NAMALWA (cell line): ENCODE data around the gene NTN1.

Source experiments
- DNase-seq: peaks from one replicate; pipeline ENCODE4 v3.0.0-alpha.2; 2015; ENCODE audit warnings: low spot score

NTN1 gene

DNA sequence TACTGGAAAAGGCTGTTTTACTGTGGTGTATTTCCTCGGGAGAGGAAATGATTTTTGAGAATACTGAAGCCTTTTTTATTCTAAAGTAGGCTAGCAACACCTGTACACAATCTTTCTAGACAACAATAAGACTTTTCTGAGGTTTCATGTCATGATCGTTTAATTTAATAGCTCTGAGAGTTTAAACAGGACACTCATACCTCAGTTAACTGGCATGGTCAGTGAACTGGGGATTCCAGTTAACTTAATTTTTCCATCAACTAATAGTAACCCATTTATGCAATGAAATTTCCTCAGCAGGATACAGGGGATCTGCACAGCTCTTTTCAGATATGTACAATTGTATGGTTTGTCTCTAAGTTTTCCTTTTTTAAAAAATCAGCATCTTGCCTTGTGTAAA is 262.6 kb downstream of the NTN1 start:
- no peak for DNase-seq

DNA sequence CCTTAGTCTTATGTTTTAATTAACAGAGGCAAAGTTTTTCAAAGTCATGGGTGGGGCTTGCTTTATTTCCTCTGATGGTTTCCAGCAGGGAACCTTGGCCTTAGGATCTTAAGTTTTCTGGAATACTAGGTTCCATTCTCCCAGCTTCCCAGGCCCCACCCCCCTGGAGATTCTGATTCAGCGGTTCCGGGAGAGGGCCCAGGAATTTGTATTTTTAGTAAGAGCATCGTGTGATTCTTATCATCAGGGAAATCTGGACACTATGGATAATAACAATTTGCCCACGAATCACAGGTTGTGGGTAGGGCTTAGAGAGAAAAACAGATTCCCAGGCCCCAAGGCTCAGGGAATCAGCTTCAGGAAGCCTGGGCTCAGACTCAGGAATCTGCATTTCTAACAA is 263.6 kb downstream of the NTN1 start:
- DNase-seq, result no peak

DNA sequence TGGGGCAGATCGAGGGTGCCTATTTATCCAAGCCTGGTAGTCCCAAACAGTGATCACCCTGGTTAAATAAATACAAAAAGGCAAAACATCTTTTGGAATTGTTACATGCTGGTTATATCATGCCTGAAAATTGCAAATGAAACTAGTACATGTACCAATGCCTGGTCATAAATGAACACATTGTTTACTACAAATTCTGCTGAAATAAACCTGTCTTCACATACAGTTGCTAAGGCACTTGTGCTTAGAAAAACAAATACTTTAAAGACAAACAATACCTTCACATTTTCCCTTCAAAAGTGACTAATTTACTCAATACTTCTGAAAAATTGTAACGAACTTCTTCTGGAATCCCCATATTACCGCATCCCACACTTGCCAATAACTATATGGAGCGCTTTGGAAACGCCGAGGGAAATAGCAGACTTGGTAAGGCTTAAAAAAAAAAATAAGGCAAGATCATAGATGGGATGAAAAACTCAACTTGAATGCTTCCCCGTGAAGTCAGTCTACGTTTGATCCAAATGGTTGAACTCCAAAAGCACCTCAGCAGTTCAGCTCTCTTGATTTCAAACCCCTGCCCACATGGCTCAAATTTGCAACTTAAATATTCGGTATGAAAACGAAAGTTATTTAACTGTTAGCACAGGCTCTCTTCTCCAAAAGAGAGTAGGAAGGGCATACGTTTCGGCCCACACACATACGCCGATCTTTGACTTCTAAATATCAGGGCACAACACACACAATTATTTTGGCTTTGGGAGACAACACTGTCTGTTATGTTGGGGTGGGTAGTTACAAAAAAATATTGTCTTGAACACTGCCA is 264.5 kb downstream of the NTN1 start:
- no peak for DNase-seq

DNA sequence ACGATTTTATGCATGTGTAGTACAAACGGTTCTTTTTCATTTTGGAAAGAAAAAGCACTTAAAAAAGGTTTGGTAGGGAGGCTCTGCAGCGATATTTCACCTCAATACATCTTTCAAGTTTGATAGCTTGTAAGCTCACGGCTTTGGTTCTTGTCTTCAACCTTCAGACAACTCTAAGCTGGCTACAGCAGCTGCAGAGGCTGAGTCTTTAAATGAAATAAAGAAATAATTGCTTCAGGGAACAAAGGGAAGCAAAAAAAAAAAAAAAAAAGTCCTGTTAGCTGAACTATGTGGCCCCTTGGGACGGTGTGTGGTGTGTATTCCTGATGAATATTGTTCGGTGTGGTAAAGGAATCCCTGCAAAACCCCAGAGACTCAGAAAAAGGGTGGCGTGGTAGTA is 265.1 kb downstream of the NTN1 start:
- DNase-seq, result no peak

DNA sequence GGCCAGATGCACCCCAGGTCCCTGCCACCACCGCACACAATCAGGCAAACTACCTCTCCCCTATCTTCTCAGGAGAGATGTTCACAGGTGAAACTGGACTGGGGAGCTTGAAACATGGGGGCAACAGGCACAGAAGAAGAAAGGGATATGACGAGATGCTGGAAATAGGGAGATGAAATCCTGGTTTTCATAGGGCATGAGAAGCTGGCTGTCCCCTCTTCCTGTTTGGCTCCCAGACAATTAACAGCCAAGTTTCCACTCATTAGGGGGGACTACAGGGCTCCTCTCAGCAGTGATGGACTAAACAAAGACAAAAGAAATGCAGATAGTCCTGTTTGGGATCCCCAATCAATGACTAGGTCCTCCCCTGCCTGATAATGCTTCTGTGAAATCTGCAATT is 266.0 kb downstream of the NTN1 start:
- DNase-seq, result no peak

DNA sequence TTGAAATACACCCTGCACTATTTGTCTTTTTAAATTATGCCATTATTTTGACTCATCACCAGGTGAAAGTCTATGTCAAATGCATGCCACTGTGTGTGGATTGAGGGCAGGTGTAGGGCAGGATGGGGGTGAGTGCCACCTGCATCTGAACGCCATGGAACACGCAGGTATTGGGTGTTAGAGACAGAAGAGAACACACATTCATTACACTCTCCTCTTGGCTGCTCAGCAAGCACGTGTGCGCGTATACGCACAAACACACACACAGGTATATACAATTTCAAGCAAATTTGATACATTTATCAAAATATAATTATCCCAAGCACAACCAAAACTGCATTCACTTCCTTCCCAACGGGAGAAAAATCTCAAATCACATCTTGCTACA is 268.9 kb downstream of the NTN1 start:
- DNase-seq, result no peak

DNA sequence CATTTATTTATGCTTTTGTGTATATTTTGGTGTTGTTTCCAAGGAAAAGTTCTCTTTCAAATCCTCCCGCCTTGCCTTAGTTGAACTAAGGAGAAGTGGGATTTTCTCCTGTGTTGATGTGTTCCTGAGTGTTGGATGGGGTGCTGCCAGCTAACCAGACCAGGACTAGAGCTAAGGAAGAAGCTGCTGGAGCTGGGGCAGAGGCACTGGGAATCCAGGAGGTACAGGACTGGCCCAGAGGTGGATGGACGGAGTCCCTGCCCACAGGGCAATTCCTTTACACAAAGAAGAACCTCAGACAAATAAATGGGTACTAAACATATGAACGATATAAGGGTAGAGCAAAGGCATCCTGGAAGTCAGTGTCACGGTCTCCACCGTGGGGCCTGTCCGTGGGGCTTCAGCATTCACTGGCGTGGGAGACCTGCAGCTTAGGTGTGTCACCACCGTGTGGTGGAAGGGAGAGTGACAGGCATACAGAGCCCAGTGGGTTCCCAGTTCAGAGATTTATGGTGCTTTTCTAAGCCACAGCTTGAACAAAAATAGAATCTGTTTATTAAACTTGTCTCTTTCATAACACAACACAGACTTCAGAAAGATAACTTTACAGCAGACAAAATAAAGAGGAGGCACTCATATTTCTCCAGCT is 270.7 kb downstream of the NTN1 start:
- peak; percentile 12 for DNase-seq

DNA sequence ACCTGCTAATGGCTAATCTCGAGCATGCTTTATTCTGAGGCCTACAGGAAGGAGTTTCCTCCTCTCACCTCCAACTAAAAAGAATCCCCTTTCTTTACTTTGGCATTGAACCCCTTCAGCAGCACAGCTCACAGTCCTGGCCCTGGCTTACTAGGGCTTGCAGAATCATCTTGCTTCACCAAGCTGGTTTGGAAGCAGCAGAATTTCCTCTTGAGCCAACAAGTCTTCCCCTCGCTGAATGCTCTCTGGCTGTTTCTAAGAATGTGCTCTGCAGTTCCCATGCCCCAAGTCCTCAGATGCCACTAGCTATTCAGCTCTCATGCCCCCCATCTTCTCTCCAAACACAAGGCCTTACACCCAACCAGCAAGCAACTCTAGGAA is 271.2 kb downstream of the NTN1 start:
- DNase-seq, result no peak
